Fibroblast of villous mesenchyme (primary cell): Measurements from ENCODE around the gene ABR. TPM values are rescaled to one million over a fixed set of nuclear protein-coding genes. Genes with fewer than 3 reads are reported as not detected.

Source experiments
- DNase-seq: peaks from one replicate; pipeline ENCODE4 v3.0.0-alpha.2; 2010; ENCODE audit warnings: low read depth
- H3K4me3 ChIP-seq: 2 replicates; pipeline ENCODE4 v1.5.1; 2011; ENCODE audit warnings: low read depth, mild to moderate bottlenecking, low read length
- total RNA-seq: library from RNA; depleted of rRNA; stranded (reverse); fragments of >200 nt; gene quantifications from 2 replicates; pipeline ENCODE4 v1.2.3, GENCODE V29; 2012
- TF ChIP-seq, protein P1 (sequence below): IDR thresholded peaks from 2 replicates; pipeline ENCODE4 v1.5.1; 2012; ENCODE audit warnings: low read depth, mild to moderate bottlenecking, low read length; ENCODE audit not compliant: insufficient read depth

The ABR gene
- total RNA-seq, 1 donor, result 51.8 TPM

- DNase-seq, result no peak
- no peak overlapping the region for H3K4me3 ChIP-seq
- TF ChIP-seq, protein P1, sequence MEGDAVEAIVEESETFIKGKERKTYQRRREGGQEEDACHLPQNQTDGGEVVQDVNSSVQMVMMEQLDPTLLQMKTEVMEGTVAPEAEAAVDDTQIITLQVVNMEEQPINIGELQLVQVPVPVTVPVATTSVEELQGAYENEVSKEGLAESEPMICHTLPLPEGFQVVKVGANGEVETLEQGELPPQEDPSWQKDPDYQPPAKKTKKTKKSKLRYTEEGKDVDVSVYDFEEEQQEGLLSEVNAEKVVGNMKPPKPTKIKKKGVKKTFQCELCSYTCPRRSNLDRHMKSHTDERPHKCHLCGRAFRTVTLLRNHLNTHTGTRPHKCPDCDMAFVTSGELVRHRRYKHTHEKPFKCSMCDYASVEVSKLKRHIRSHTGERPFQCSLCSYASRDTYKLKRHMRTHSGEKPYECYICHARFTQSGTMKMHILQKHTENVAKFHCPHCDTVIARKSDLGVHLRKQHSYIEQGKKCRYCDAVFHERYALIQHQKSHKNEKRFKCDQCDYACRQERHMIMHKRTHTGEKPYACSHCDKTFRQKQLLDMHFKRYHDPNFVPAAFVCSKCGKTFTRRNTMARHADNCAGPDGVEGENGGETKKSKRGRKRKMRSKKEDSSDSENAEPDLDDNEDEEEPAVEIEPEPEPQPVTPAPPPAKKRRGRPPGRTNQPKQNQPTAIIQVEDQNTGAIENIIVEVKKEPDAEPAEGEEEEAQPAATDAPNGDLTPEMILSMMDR, result no peak
Measured at GRCh38 chr17:1164935-1165556, 14.7 kb downstream of the ABR start.

DNA sequence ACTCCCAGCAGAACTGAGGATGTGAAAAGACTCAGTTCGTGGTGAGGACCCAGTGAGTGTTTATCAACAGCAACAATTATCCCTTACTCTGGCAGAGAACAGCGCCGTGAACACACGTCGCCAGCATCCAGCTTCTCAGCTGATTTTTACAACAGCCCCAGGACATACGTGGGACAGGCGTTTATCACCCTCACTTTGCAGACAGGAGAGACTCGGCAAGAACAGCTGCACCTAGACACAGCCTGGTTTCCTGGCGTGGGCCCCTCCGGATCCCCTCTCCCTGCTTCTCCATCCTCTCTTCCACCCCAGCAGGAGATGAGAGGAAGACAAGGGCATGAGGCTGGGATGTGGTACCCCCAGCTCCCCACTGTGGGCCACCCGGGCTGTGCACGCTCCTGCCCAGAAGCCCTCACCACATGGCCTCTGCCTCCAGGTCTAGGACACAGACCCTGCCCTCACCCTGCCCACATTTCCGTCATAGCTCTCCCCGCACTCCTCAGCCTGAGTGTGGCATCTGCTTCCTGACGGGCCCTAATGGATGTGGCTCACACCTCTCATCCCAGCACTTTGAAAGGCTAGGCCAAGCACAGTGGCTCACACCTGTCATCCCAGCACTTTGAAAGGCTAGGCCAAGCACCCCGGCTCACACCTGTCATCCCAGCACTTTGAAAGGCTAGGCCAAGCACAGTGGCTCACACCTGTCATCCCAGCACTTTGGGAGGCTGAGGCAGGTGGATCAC, 17.5 kb downstream of the ABR start:
- TF ChIP-seq, protein P1, result no peak
- no peak for DNase-seq
- no peak overlapping the region for H3K4me3 ChIP-seq

DNA sequence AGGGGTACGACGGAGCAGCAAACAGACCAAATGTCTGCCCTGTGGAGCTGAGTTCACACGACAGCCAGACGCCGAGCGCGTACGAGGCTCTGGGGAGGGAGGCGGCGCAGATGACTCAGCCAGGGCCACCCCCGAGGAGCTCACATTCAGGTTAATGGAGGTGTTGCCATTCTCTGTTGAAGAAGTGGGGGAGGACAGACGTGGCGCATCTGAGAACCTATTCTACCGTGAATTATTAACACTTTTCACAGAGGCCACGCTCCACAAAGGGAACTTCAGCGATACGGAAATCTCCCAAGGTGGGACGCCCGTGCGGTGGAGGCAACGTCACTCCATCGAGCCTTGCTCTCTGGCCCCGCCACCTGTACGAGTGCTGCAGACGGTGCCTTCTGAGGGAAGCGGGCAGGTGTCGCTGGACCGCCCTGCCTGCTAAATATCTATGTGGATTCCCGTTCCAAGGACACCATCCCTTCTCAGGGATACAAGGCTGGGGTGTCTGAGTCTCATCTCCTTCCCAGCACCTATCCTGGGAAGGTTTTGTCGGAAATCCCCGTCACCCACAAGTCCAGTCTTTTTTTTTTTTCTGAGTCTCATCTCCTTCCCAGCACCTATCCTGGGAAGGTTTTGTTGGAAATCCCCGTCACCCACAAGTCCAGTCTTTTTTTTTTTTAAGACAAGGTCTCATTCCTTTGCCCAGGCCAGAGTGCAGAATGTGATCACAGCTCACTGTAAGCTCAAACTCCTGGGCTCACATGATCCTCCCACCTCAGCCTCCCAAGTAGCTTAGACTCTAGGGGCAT, 19.0 kb downstream of the ABR start:
- no peak overlapping the region for H3K4me3 ChIP-seq
- DNase-seq, result no peak
- TF ChIP-seq, protein P1, result no peak

- H3K4me3 ChIP-seq, result no peak overlapping the region
- DNase-seq, result no peak
- TF ChIP-seq, protein P1, result no peak
Measured at GRCh38 chr17:1159431-1160180, 20.2 kb downstream of the ABR start.

DNA sequence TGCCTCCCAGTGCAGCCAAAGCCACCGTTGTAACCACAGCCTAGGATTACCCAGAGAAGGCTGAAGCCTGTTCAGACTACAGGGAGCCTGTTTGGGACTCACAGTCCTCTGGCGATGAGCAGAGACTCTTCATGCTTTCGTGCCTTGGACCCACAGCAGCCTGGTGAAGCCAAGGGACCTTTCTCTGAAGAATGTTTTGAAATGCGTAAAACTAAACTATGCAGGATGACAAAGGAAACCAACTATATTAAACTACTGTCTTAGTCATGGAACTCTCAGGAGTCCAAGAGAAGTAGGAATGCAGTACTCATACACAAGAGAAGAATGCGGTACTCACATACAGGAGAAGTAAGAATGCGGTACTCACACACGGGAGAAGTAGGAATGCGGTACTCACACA, 20.9 kb downstream of the ABR start:
- TF ChIP-seq, protein P1, result no peak
- H3K4me3 ChIP-seq, result no peak overlapping the region
- no peak for DNase-seq

GRCh38 chr17:1156864-1157263, 22.9 kb downstream of the ABR start:
- no peak for DNase-seq
- TF ChIP-seq, protein P1, result no peak
- H3K4me3 ChIP-seq, result no peak overlapping the region
